HepG2 (cell line): Measurements from ENCODE around the gene NPPA. TPM values are rescaled to one million over a fixed set of nuclear protein-coding genes. Genes with fewer than 3 reads are reported as not detected.

Source experiments
- HNRNPK ChIP-seq: fragments of 200-400 bp; formaldehyde crosslinking; IDR thresholded peaks from 2 replicates; pipeline ENCODE4 v1.6.1; 2018; ENCODE audit warnings: low read length, low read depth, moderate library complexity, mild to moderate bottlenecking; ENCODE audit not compliant: poor library complexity, severe bottlenecking
- NCOA1 ChIP-seq: sonication (generic); formaldehyde crosslinking; IDR thresholded peaks from 2 replicates; pipeline ENCODE4 v1.9.0; 2021; ENCODE audit warnings: missing genetic modification reagents
- RFX5 ChIP-seq: IDR thresholded peaks from 2 replicates; pipeline ENCODE4 v1.6.1; 2011; ENCODE audit warnings: low read depth, low read length, improper control_type of control experiment
- SRSF9 ChIP-seq: fragments of 200-400 bp; formaldehyde crosslinking; IDR thresholded peaks from 2 replicates; pipeline ENCODE4 v1.6.1; 2018; ENCODE audit warnings: borderline replicate concordance, mild to moderate bottlenecking, low read depth, low read length; ENCODE audit not compliant: insufficient read depth, poor library complexity, severe bottlenecking
- polyA plus RNA-seq, 8 experiments: library from polyadenylated mRNA; depleted of rRNA in 3 of 8; stranded (reverse) in 7 of 8; unstranded in 1 of 8; fragments of >200 nt; fragmentation: Illumina TruSeq in 4 of 8; extraction: Trizol in 4 of 8; gene quantifications; 2 replicates each; pipeline versions ENCODE4 v1.2.1 to v1.2.3, GENCODE V29; 2011 to 2016; ENCODE audit warnings: low read depth in 4 of 8, missing spikeins in 1 of 8, mixed read lengths in 1 of 8; ENCODE audit not compliant: insufficient read depth in 1 of 8
- total RNA-seq, 5 experiments: library from RNA; depleted of rRNA; stranded (reverse); fragments of >200 nt; fragmentation: Illumina TruSeq; extraction: Trizol; gene quantifications; 2 replicates each; pipeline ENCODE4 v1.2.3, GENCODE V29; 2016; ENCODE audit warnings: low read depth in 1 of 5
- TF ChIP-seq, protein P1 (sequence below): sonication (generic); formaldehyde crosslinking; IDR thresholded peaks from 2 replicates; pipeline ENCODE4 v1.5.1; 2020; ENCODE audit warnings: missing genetic modification reagents, mild to moderate bottlenecking, borderline replicate concordance
- TF ChIP-seq, protein P2 (sequence below): sonication (generic); formaldehyde crosslinking; IDR thresholded peaks from 2 replicates; pipeline ENCODE4 v1.5.0; 2020; ENCODE audit warnings: mild to moderate bottlenecking, missing genetic modification reagents, borderline replicate concordance
- TF ChIP-seq, protein P3 (sequence below): sonication (generic); formaldehyde crosslinking; IDR thresholded peaks from 2 replicates; pipeline ENCODE4 v1.4.0; 2020; ENCODE audit warnings: mild to moderate bottlenecking, missing genetic modification reagents, borderline replicate concordance
- TF ChIP-seq, protein P4 (sequence below), 2 experiments: fragments of 450-650 bp in 1 of 2; sonication (generic) in 1 of 2; formaldehyde crosslinking in 1 of 2; IDR thresholded peaks; 2 replicates each; pipeline versions ENCODE4 v1.6.1 to v1.8.0; 2016 to 2022; ENCODE audit warnings: antibody characterized with exemption in 1 of 2, mild to moderate bottlenecking in 1 of 2, missing genetic modification reagents in 1 of 2

Gene NPPA
- total and polyA plus RNA-seq, 2 of the 13 experiments (the other 11 are each of a cell fraction or from before 2014, with no cell fraction given): not detected

DNA sequence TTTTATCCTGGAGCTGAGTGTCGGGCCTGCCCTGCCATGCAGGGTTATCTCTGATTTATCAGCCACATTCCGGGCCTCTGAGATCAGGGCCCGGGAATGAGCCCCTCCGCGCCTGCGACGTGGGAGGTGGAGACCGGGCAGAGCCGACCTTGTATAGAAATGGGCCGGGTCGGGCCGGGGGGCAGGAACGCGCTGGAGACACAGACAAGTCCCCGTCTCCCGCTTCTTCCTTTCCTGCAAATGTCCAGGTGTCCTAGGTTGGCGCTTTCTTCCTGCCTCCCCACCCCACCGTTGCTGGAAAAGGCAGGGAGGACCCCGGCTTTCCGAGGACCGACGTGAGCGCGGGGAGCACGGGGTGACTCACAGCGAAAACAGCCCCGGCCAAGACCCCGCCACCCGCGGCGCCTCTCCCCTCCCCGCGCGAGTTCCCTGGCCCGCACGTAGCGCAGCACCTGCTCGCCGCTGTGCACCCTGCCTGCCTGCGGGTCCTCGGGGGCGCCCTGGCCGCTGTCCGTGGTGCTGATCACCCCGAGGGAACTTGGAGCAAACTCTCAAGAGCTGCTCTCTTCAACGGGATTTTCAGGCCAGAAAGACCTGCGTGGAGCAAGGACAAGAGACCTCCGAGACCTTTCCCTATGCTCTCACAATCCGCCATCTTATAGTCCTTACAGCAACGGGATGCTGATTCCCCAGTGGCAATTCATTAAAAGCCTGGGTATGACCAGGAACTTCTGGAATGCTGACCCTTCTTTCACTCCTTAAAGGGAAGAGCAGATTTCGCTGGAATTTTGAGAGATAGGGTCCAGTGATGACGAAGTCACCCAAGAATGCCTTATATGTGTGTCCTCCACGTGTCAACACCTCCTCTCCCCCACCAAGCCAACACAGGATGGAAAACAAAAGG lies 11.6 kb upstream of the NPPA start (continued):
- TF ChIP-seq, protein P1, sequence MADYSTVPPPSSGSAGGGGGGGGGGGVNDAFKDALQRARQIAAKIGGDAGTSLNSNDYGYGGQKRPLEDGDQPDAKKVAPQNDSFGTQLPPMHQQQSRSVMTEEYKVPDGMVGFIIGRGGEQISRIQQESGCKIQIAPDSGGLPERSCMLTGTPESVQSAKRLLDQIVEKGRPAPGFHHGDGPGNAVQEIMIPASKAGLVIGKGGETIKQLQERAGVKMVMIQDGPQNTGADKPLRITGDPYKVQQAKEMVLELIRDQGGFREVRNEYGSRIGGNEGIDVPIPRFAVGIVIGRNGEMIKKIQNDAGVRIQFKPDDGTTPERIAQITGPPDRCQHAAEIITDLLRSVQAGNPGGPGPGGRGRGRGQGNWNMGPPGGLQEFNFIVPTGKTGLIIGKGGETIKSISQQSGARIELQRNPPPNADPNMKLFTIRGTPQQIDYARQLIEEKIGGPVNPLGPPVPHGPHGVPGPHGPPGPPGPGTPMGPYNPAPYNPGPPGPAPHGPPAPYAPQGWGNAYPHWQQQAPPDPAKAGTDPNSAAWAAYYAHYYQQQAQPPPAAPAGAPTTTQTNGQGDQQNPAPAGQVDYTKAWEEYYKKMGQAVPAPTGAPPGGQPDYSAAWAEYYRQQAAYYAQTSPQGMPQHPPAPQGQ (CRISPR knock-in tag): no peak
- TF ChIP-seq, protein P2, sequence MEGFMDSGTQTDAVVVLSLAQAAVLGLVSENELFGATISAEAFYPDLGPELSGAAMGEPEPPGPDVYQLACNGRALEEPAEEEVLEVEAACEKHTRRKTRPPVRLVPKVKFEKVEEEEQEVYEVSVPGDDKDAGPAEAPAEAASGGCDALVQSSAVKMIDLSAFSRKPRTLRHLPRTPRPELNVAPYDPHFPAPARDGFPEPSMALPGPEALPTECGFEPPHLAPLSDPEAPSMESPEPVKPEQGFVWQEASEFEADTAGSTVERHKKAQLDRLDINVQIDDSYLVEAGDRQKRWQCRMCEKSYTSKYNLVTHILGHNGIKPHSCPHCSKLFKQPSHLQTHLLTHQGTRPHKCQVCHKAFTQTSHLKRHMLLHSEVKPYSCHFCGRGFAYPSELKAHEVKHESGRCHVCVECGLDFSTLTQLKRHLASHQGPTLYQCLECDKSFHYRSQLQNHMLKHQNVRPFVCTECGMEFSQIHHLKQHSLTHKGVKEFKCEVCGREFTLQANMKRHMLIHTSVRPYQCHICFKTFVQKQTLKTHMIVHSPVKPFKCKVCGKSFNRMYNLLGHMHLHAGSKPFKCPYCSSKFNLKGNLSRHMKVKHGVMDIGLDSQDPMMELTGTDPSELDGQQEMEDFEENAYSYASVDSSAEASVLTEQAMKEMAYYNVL (CRISPR knock-in tag): no peak
- TF ChIP-seq, protein P3, sequence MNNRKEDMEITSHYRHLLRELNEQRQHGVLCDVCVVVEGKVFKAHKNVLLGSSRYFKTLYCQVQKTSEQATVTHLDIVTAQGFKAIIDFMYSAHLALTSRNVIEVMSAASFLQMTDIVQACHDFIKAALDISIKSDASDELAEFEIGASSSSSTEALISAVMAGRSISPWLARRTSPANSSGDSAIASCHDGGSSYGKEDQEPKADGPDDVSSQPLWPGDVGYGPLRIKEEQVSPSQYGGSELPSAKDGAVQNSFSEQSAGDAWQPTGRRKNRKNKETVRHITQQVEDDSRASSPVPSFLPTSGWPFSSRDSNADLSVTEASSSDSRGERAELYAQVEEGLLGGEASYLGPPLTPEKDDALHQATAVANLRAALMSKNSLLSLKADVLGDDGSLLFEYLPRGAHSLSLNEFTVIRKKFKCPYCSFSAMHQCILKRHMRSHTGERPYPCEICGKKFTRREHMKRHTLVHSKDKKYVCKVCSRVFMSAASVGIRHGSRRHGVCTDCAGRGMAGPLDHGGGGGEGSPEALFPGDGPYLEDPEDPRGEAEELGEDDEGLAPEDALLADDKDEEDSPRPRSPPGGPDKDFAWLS (CRISPR knock-in tag): 0 out of 2 replicates have a peak, but pooled peaks have one; percentile 40
- TF ChIP-seq RFX5: no peak
- no peak for TF ChIP-seq SRSF9
- no peak for TF ChIP-seq NCOA1
- TF ChIP-seq HNRNPK: no peak
- TF ChIP-seq, protein P4, sequence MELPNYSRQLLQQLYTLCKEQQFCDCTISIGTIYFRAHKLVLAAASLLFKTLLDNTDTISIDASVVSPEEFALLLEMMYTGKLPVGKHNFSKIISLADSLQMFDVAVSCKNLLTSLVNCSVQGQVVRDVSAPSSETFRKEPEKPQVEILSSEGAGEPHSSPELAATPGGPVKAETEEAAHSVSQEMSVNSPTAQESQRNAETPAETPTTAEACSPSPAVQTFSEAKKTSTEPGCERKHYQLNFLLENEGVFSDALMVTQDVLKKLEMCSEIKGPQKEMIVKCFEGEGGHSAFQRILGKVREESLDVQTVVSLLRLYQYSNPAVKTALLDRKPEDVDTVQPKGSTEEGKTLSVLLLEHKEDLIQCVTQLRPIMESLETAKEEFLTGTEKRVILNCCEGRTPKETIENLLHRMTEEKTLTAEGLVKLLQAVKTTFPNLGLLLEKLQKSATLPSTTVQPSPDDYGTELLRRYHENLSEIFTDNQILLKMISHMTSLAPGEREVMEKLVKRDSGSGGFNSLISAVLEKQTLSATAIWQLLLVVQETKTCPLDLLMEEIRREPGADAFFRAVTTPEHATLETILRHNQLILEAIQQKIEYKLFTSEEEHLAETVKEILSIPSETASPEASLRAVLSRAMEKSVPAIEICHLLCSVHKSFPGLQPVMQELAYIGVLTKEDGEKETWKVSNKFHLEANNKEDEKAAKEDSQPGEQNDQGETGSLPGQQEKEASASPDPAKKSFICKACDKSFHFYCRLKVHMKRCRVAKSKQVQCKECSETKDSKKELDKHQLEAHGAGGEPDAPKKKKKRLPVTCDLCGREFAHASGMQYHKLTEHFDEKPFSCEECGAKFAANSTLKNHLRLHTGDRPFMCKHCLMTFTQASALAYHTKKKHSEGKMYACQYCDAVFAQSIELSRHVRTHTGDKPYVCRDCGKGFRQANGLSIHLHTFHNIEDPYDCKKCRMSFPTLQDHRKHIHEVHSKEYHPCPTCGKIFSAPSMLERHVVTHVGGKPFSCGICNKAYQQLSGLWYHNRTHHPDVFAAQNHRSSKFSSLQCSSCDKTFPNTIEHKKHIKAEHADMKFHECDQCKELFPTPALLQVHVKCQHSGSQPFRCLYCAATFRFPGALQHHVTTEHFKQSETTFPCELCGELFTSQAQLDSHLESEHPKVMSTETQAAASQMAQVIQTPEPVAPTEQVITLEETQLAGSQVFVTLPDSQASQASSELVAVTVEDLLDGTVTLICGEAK (IDR thresholded peaks at IDR 0.05): no peak
- TF ChIP-seq, protein P4 (CRISPR knock-in tag; IDR thresholded peaks at IDR 0.05): peak; percentile 79
